HepG2 (cell line): ENCODE data around the gene SLBP. TPM values are rescaled to one million over a fixed set of nuclear protein-coding genes. Genes with fewer than 3 reads are reported as not detected.
A peak's percentile ranks its signal among the peaks of the same experiment; 100 is the strongest.

Experiments
- ATAC-seq: fragments of 200-7000 bp; cut with Tn5 transposase; 3 replicates; pipeline ENCODE4 v1.9.1; 2020; ENCODE audit warnings: mild to moderate bottlenecking, moderate library complexity
- BruUV-seq: library from RNA; stranded (reverse); fragments of 400-500 nt; replicated peaks from 2 replicates; lab custom pipeline; 2021; lab: Mats Ljungman, UMichigan
- CTCF ChIA-PET: fragments of 300-600 bp; formaldehyde crosslinking; extraction: SDS; loops from one replicate; lab custom pipeline; 2021; ENCODE audit warnings: low total read pairs, inconsistent platforms, low intra/inter-chr PET ratio; lab: Yijun Ruan, JAX
- POLR2A ChIA-PET: fragments of 350-600 bp; sonication (Branson Sonifier 250); formaldehyde crosslinking; loops from one replicate; lab custom pipeline; 2020; ENCODE audit warnings: antibody characterized with exemption, inconsistent platforms; lab: Yijun Ruan, JAX
- DNase-seq: peaks from one replicate; pipeline ENCODE4 v3.0.0-alpha.2; 2015; ENCODE audit warnings: low spot score
- FAIRE-seq: peaks from 3 replicates; lab custom pipeline; 2011; peaks lifted over from hg19 to GRCh38; lab: Jason Lieb, UNC
- H2AFZ ChIP-seq: one replicate; pipeline ENCODE4 v1.6.1; 2011; ENCODE audit warnings: low read length, inconsistent platforms
- H3K27ac ChIP-seq: fragments of 300-600 bp; 3 replicates; pipeline ENCODE4 v1.8.0; 2011; ENCODE audit warnings: mixed run types, mild to moderate bottlenecking, mixed read lengths, low read length, inconsistent platforms; ENCODE audit not compliant: insufficient read depth; ENCODE audit errors: extremely low read length
- H3K27me3 ChIP-seq, 2 experiments: fragments of 200-600 bp in 1 of 2; 2 replicates in 1 of 2; 3 replicates in 1 of 2; pipeline versions ENCODE4 v1.6.0 to v1.8.0; 2011; ENCODE audit warnings: low read length in 2 of 2, mild to moderate bottlenecking in 2 of 2, moderate library complexity in 2 of 2, inconsistent platforms in 1 of 2; ENCODE audit not compliant: insufficient read depth in 2 of 2, control insufficient read depth in 1 of 2
- H3K36me3 ChIP-seq, 2 experiments: fragments of 200-600 bp in 1 of 2; replicated peaks in 1 of 2; 2 replicates in 1 of 2; 3 replicates in 1 of 2; pipeline versions ENCODE4 v1.5.1 to v1.8.0; 2011; ENCODE audit warnings: low read length in 2 of 2, inconsistent platforms in 1 of 2; ENCODE audit not compliant: insufficient read depth in 2 of 2, control insufficient read depth in 1 of 2
- H3K4me1 ChIP-seq: 2 replicates; pipeline ENCODE4 v1.5.1; 2012; ENCODE audit warnings: low read length, inconsistent platforms; ENCODE audit not compliant: insufficient read depth
- H3K4me2 ChIP-seq: 2 replicates; pipeline ENCODE4 v1.6.0; 2011; ENCODE audit warnings: low read depth, low read length, inconsistent platforms
- H3K4me3 ChIP-seq, 3 experiments: fragments of 200-600 bp in 1 of 3; sonication (generic), shearing (Covaris generic) in 1 of 3; replicated peaks in 1 of 3; 2 replicates each; pipeline ENCODE4 v1.5.1; 2011 to 2016; ENCODE audit warnings: low read length in 3 of 3, inconsistent platforms in 2 of 3, low read depth in 2 of 3, mild to moderate bottlenecking in 2 of 3, control low read depth in 1 of 3, mixed read lengths in 1 of 3; ENCODE audit not compliant: insufficient read depth in 1 of 3
- H3K79me2 ChIP-seq: one replicate; pipeline ENCODE4 v1.6.1; 2011; ENCODE audit warnings: low read length, inconsistent platforms; ENCODE audit not compliant: insufficient read depth
- H3K9ac ChIP-seq: 2 replicates; pipeline ENCODE4 v1.6.0; 2011; ENCODE audit warnings: mild to moderate bottlenecking, low read depth, low read length, inconsistent platforms; ENCODE audit not compliant: insufficient read depth
- H3K9me3 ChIP-seq: 2 replicates; pipeline ENCODE4 v1.5.1; 2012; ENCODE audit warnings: mild to moderate bottlenecking, low read length
- H4K20me1 ChIP-seq: 2 replicates; pipeline ENCODE4 v1.6.0; 2011; ENCODE audit warnings: inconsistent platforms, mild to moderate bottlenecking, low read length, moderate library complexity; ENCODE audit not compliant: insufficient read depth
- AKAP8 ChIP-seq: sonication (generic); formaldehyde crosslinking; IDR thresholded peaks from 2 replicates; pipeline ENCODE4 v1.5.1; 2020; ENCODE audit warnings: mild to moderate bottlenecking, missing genetic modification reagents
- HDAC2 ChIP-seq: sonication (generic); formaldehyde crosslinking; IDR thresholded peaks from 2 replicates; pipeline ENCODE4 v1.4.0; 2020; ENCODE audit warnings: missing genetic modification reagents
- KDM1A ChIP-seq: IDR thresholded peaks from 2 replicates; pipeline ENCODE4 v1.6.1; 2016; ENCODE audit warnings: missing compliant biosample characterization
- KLF16 ChIP-seq, 2 experiments: sonication (generic) in 1 of 2; formaldehyde crosslinking in 1 of 2; IDR thresholded peaks; 2 replicates each; pipeline versions ENCODE4 v1.6.1 to v1.8.0; 2016 to 2023; ENCODE audit warnings: missing genetic modification reagents in 2 of 2, missing compliant biosample characterization in 1 of 2
- KLF6 ChIP-seq: IDR thresholded peaks from 2 replicates; pipeline ENCODE4 v1.8.0; 2016; ENCODE audit warnings: missing biosample characterization, missing genetic modification reagents
- POLR2AphosphoS2 ChIP-seq: IDR thresholded peaks from 2 replicates; pipeline ENCODE4 v1.6.1; 2011; ENCODE audit warnings: low read depth, low read length, improper control_type of control experiment
- SAP130 ChIP-seq: IDR thresholded peaks from 2 replicates; pipeline ENCODE4 v1.6.1; 2016; ENCODE audit warnings: low read depth
- SNAI1 ChIP-seq: sonication (generic); formaldehyde crosslinking; IDR thresholded peaks from 2 replicates; pipeline ENCODE4 v1.5.0; 2020; ENCODE audit warnings: mild to moderate bottlenecking, missing genetic modification reagents, borderline replicate concordance
- STAG1 ChIP-seq: sonication (generic); formaldehyde crosslinking; IDR thresholded peaks from 2 replicates; pipeline ENCODE4 v1.4.0; 2020; ENCODE audit warnings: missing genetic modification reagents
- ZFY ChIP-seq: sonication (generic); formaldehyde crosslinking; IDR thresholded peaks from 2 replicates; pipeline ENCODE4 v1.4.0; 2020; ENCODE audit warnings: missing genetic modification reagents
- ZKSCAN5 ChIP-seq: sonication (generic); formaldehyde crosslinking; IDR thresholded peaks from 2 replicates; pipeline ENCODE4 v1.5.1; 2020; ENCODE audit warnings: mild to moderate bottlenecking, missing genetic modification reagents
- ZNF124 ChIP-seq: sonication (generic); formaldehyde crosslinking; IDR thresholded peaks from 2 replicates; pipeline ENCODE4 v1.4.0; 2020; ENCODE audit warnings: missing genetic modification reagents
- ZNF772 ChIP-seq: sonication (generic); formaldehyde crosslinking; IDR thresholded peaks from 2 replicates; pipeline ENCODE4 v1.5.0; 2020; ENCODE audit warnings: mild to moderate bottlenecking, missing genetic modification reagents
- ZNF816 ChIP-seq: sonication (generic); formaldehyde crosslinking; IDR thresholded peaks from 2 replicates; pipeline ENCODE4 v1.8.0; 2022; ENCODE audit warnings: missing genetic modification reagents, mild to moderate bottlenecking, borderline replicate concordance
- WGBS: methylation state at CpG from one replicate; pipeline ENCODE4 v1.1.6; 2017; ENCODE audit warnings: low lambda C conversion rate; 5-methylcytosine and 5-hydroxymethylcytosine counted together
- in situ Hi-C: cut with HindIII; loops from 2 replicates; pipeline ENCODE4 v1.10.0; 2017; ENCODE audit warnings: low pct_unique_long_range_greater_than_20kb; ENCODE audit not compliant: extremely low pct_ligation_motif_present
- intact Hi-C: fragments of 100-400 bp; cut with micrococcal nuclease; formaldehyde crosslinking; loops from one replicate; pipeline ENCODE4 v1.10.0; 2022; ENCODE audit not compliant: unreplicated experiment
- polyA plus RNA-seq, 8 experiments: library from polyadenylated mRNA; depleted of rRNA in 3 of 8; stranded (reverse) in 7 of 8; unstranded in 1 of 8; fragments of >200 nt; fragmentation: Illumina TruSeq in 4 of 8; extraction: Trizol in 4 of 8; gene quantifications; 2 replicates each; pipeline versions ENCODE4 v1.2.1 to v1.2.3, GENCODE V29; 2011 to 2016; ENCODE audit warnings: low read depth in 4 of 8, missing spikeins in 1 of 8, mixed read lengths in 1 of 8; ENCODE audit not compliant: insufficient read depth in 1 of 8
- total RNA-seq, 5 experiments: library from RNA; depleted of rRNA; stranded (reverse); fragments of >200 nt; fragmentation: Illumina TruSeq; extraction: Trizol; gene quantifications; 2 replicates each; pipeline ENCODE4 v1.2.3, GENCODE V29; 2016; ENCODE audit warnings: low read depth in 1 of 5
- TF ChIP-seq, protein P1 (sequence below): sonication (generic); formaldehyde crosslinking; IDR thresholded peaks from one replicate; pipeline ENCODE4 v1.5.1; 2020; ENCODE audit warnings: mild to moderate bottlenecking, missing genetic modification reagents; ENCODE audit errors: not compliant biosample characterization

The SLBP gene
- total and polyA plus RNA-seq, 2 of the 13 experiments (the other 11 are each of a cell fraction or from before 2014, with no cell fraction given) = 43.9 to 104 TPM

DNA sequence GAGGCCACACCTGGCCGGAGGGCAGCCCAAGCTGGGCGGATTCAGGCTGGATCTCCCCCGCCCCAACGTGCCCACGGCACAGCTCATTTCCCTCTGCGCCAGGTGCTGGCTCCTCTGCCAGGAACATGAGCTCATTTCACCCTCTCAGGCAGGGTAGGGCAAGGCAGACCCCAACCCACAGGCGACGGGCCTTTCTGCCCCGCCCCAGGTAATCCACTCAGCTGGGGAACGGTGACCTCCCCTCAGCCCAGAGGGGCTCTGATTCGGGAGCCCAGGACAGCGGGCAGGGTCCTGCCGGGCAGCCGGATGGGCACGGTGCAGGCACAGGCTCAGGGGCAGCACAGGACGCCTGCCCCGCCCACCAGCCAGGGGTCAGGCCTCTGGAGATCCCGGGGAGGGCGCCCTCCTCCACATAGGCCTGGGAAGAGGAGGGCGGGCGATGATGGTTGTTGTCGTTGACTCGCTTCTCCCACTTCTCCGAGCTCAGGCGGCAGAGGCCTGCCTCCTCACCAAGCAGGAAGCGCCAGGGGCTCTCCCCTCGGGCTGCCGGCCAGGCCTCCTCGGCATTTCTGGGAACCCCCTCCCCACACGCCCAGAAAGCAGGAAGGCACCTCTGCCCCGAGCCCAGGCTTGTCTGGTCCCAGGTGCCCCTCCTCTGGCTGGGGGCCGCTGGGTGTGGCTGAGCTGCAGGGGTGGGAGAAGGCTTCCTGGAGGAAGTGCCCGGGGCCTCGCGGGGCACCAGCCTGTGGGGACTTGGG lies 40.3 kb upstream of the SLBP start:
- Histone ChIP-seq H3K79me2 (no peaks in the 10 kb centered on the region), H3K4me1 (peaks cover 90% of the 10 kb centered on the region), H3K4me2 (peak overlapping the region; percentile 82), H3K4me3 (peak overlapping the region; percentile 45 to 73 (median 56)), H3K27me3 (no peaks in the 10 kb centered on the region; a peak in 1 of 5 replicates), H3K36me3 (no peaks in the 10 kb centered on the region), H3K9me3 (no peaks in the 10 kb centered on the region), H3K9ac (peak overlapping the region; percentile 58), H2AFZ (no peak overlapping the region), H3K27ac (peak overlapping the region; percentile 12), H4K20me1 (no peaks in the 10 kb centered on the region)
- no TSS peak for BruUV-seq
- in situ Hi-C loops (loop anchor here (10.0 kb wide), 1 partner anchor 52 kb away; no protein-coding TSS in a partner anchor), intact Hi-C loops (loop anchor here (2.0 kb wide), 1 partner anchor 26 kb away; no protein-coding TSS in a partner anchor)
- FAIRE-seq (no peak), ATAC-seq (peak; percentile 60), DNase-seq (peak; percentile 69)
- ChIA-PET CTCF (interaction anchor here (2.9 kb wide), 1 partner anchor 58 kb away, joined by 22 read pairs; no protein-coding TSS in a partner anchor), POLR2A (interaction anchor here (0.8 to 3.6 kb wide), 15 partner anchors 8 to 56 kb away, joined by 3 to 70 read pairs (median 10); partner anchors contain the start of genes FGFR3, TACC3 and TMEM129)
- no CpG with 5 or more reads among the region's 35 CpGs for WGBS
- TF ChIP-seq SNAI1 (CRISPR knock-in tag) (no peak), AKAP8 (CRISPR knock-in tag) (0 out of 2 replicates have a peak, but pooled peaks have one; percentile 16), KDM1A (peak; percentile 23; the same call in 1 of the 2 replicates), POLR2AphosphoS2 (no peak), ZNF124 (CRISPR knock-in tag) (peak; percentile 22; the same call in 1 of the 2 replicates), HDAC2 (CRISPR knock-in tag) (peak; percentile 30; the same call in 1 of the 2 replicates), ZFY (CRISPR knock-in tag) (peak; percentile 55), ZNF816 (CRISPR knock-in tag) (no peak), ZKSCAN5 (CRISPR knock-in tag) (0 out of 2 replicates have a peak, but pooled peaks have one; percentile 59), ZNF772 (CRISPR knock-in tag) (peak; percentile 58; the same call in 1 of the 2 replicates), KLF6 (CRISPR knock-in tag) (0 out of 2 replicates have a peak, but pooled peaks have one; percentile 62), STAG1 (CRISPR knock-in tag) (peak; percentile 40), KLF16 (CRISPR knock-in tag; IDR thresholded peaks at IDR 0.05) (peak in 1 of 2 experiments; percentile 47; a peak in 1 of 4 replicates), SAP130 (CRISPR knock-in tag) (peak; percentile 61)
- TF ChIP-seq, protein P1, sequence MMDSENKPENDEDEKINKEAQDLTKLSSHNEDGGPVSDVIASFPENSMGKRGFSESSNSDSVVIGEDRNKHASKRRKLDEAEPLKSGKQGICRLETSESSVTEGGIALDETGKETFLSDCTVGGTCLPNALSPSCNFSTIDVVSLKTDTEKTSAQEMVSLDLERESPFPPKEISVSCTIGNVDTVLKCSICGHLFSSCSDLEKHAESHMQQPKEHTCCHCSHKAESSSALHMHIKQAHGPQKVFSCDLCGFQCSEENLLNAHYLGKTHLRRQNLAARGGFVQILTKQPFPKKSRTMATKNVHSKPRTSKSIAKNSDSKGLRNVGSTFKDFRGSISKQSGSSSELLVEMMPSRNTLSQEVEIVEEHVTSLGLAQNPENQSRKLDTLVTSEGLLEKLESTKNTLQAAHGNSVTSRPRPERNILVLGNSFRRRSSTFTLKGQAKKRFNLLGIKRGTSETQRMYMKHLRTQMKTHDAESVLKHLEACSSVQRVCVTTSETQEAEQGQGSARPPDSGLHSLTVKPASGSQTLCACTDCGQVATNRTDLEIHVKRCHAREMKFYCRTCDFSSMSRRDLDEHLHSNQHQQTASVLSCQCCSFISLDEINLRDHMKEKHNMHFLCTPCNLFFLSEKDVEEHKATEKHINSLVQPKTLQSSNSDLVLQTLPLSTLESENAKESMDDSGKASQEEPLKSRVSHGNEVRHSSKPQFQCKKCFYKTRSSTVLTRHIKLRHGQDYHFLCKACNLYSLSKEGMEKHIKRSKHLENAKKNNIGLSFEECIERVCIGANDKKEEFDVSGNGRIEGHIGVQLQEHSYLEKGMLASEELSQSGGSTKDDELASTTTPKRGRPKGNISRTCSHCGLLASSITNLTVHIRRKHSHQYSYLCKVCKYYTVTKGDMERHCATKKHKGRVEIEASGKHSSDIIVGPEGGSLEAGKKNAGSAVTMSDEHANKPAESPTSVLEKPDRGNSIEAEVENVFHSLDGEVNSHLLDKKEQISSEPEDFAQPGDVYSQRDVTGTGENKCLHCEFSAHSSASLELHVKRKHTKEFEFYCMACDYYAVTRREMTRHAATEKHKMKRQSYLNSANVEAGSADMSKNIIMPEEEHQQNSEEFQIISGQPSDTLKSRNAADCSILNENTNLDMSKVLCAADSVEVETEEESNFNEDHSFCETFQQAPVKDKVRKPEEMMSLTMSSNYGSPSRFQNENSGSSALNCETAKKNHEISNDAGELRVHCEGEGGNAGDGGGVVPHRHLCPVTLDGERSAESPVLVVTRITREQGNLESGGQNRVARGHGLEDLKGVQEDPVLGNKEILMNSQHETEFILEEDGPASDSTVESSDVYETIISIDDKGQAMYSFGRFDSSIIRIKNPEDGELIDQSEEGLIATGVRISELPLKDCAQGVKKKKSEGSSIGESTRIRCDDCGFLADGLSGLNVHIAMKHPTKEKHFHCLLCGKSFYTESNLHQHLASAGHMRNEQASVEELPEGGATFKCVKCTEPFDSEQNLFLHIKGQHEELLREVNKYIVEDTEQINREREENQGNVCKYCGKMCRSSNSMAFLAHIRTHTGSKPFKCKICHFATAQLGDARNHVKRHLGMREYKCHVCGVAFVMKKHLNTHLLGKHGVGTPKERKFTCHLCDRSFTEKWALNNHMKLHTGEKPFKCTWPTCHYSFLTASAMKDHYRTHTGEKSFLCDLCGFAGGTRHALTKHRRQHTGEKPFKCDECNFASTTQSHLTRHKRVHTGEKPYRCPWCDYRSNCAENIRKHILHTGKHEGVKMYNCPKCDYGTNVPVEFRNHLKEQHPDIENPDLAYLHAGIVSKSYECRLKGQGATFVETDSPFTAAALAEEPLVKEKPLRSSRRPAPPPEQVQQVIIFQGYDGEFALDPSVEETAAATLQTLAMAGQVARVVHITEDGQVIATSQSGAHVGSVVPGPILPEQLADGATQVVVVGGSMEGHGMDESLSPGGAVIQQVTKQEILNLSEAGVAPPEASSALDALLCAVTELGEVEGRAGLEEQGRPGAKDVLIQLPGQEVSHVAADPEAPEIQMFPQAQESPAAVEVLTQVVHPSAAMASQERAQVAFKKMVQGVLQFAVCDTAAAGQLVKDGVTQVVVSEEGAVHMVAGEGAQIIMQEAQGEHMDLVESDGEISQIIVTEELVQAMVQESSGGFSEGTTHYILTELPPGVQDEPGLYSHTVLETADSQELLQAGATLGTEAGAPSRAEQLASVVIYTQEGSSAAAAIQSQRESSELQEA (CRISPR knock-in tag) = peak; percentile 52
